NT2/D1 (cell line): Measurements from ENCODE around the gene SCFD1.

Source experiments
- SUZ12 ChIP-seq: IDR thresholded peaks from 2 replicates; pipeline ENCODE4 v1.6.1; 2011; ENCODE audit not compliant: insufficient read length, insufficient read depth; ENCODE audit errors: extremely low read depth
- YY1 ChIP-seq: IDR thresholded peaks from 2 replicates; pipeline ENCODE4 v1.6.1; 2011; ENCODE audit not compliant: insufficient read length, insufficient read depth
- ZNF274 ChIP-seq: IDR thresholded peaks from 2 replicates; pipeline ENCODE4 v1.6.1; 2011; ENCODE audit warnings: mild to moderate bottlenecking, low read depth, low read length

GRCh38 chr14:30632730-30633129 lies 10.6 kb downstream of the SCFD1 start:
- no peak for TF ChIP-seq ZNF274
- no peak for TF ChIP-seq YY1
- TF ChIP-seq SUZ12, result no peak
